ENCODE measurements around the gene APMAP. TPM values are rescaled to one million over a fixed set of nuclear protein-coding genes. Genes with fewer than 3 reads are reported as not detected.
A peak's percentile ranks its signal among the peaks of the same experiment; 100 is the strongest.

The APMAP gene
- total and polyA plus RNA-seq, 9 donors = 23.5 to 103 (median 45.8) TPM

GRCh38 chr20:25030007-25030648, 37.6 kb upstream of the APMAP start:
- H3K27ac ChIP-seq = no peak overlapping the region

GRCh38 chr20:25025986-25026605, 33.5 kb upstream of the APMAP start:
- 88 to 96% (median 94%) methylated on average over 4 of the region's 4 CpGs for WGBS, 3 donors
- peak in 2 of 5 donors; percentile 7 for DNase-seq
- TF ChIP-seq CTCF (IDR thresholded peaks at IDR 0.05) = no peak
- no peak for TF ChIP-seq POLR2A (IDR thresholded peaks at IDR 0.05)
- TF ChIP-seq EP300 (IDR thresholded peaks at IDR 0.05) = no peak
- H3K4me3 ChIP-seq = no peak overlapping the region
- H3K9me3 ChIP-seq = no peaks in the 10 kb centered on the region
- H3K27ac ChIP-seq = no peak overlapping the region
- peaks cover 8% of the 10 kb centered on the region for H3K4me1 ChIP-seq (ENCODE audit: insufficient read depth)
- no peaks in the 10 kb centered on the region for H3K36me3 ChIP-seq
- intact Hi-C loops (cut with DNase I) = no loop called here
- H3K27me3 ChIP-seq = no peaks in the 10 kb centered on the region

More at GRCh38 chr20:25030007-25030648, 37.6 kb upstream of the APMAP start:
- TF ChIP-seq EP300 (IDR thresholded peaks at IDR 0.05) = no peak
- no peak for TF ChIP-seq POLR2A (IDR thresholded peaks at IDR 0.05)
- no peak for TF ChIP-seq CTCF (IDR thresholded peaks at IDR 0.05)
- Histone ChIP-seq H3K36me3 (no peaks in the 10 kb centered on the region), H3K27me3 (no peaks in the 10 kb centered on the region), H3K9me3 (no peaks in the 10 kb centered on the region), H3K4me3 (no peak overlapping the region), H3K4me1 (ENCODE audit: insufficient read depth) (peaks cover 22% of the 10 kb centered on the region)
- 97 to 98% (median 97%) methylated on average over 5 of the region's 5 CpGs for WGBS, 3 donors
- intact Hi-C loops (cut with DNase I) = no loop called here
- no peak for DNase-seq

- Histone ChIP-seq H3K4me3 (no peak overlapping the region), H3K9me3 (no peaks in the 10 kb centered on the region), H3K27ac (no peak overlapping the region), H3K4me1 (ENCODE audit: insufficient read depth) (peaks cover 8% of the 10 kb centered on the region), H3K36me3 (no peaks in the 10 kb centered on the region), H3K27me3 (no peaks in the 10 kb centered on the region)
- intact Hi-C loops (cut with DNase I) = no loop called here
- TF ChIP-seq CTCF (IDR thresholded peaks at IDR 0.05) (no peak), EP300 (IDR thresholded peaks at IDR 0.05) (no peak), POLR2A (IDR thresholded peaks at IDR 0.05) (no peak)
- WGBS, 3 donors = 79 to 83% (median 81%) methylated on average over 14 of the region's 14 CpGs
- DNase-seq = peak in 2 of 5 donors; percentile 4 to 13
These were observed 32.7 kb upstream of the APMAP start for GRCh38 chr20:25025091-25025861.

- Histone ChIP-seq H3K4me3 (no peak overlapping the region), H3K36me3 (no peaks in the 10 kb centered on the region), H3K4me1 (ENCODE audit: insufficient read depth) (peaks cover 8% of the 10 kb centered on the region), H3K9me3 (no peaks in the 10 kb centered on the region), H3K27ac (no peak overlapping the region), H3K27me3 (no peaks in the 10 kb centered on the region)
- intact Hi-C loops (cut with DNase I) = no loop called here
- DNase-seq = peak in 2 of 5 donors; percentile 11 to 24
- 95 to 97% (median 96%) methylated on average over 4 of the region's 4 CpGs for WGBS, 3 donors
- TF ChIP-seq CTCF (IDR thresholded peaks at IDR 0.05) = no peak
- no peak for TF ChIP-seq POLR2A (IDR thresholded peaks at IDR 0.05)
- TF ChIP-seq EP300 (IDR thresholded peaks at IDR 0.05) = no peak
These were observed 31.6 kb upstream of the APMAP start for GRCh38 chr20:25024171-25024570.

Measured in ovary (tissue), 9 donors.